K562 (cell line): ENCODE results near the gene SULT1A1. TPM values are rescaled to one million over a fixed set of nuclear protein-coding genes. Genes with fewer than 3 reads are reported as not detected.

Experiments
- ATAC-seq: fragments of 200-7000 bp; cut with Tn5 transposase; 3 replicates; pipeline ENCODE4 v1.9.1; 2020; ENCODE audit warnings: moderate library complexity
- BruUV-seq: library from RNA; stranded (reverse); fragments of 400-500 nt; replicated peaks from 2 replicates; lab custom pipeline; 2021; lab: Mats Ljungman, UMichigan
- CTCF ChIA-PET: fragments of 300-600 bp; formaldehyde crosslinking; extraction: SDS; loops from one replicate; lab custom pipeline; 2021; ENCODE audit warnings: low intra/inter-chr PET ratio; lab: Yijun Ruan, JAX
- POLR2A ChIA-PET: fragments of 300-600, 350-650 bp; sonication (Branson Sonifier 250); formaldehyde crosslinking; extraction: SDS; loops from one replicate; lab custom pipeline; 2021; ENCODE audit warnings: antibody characterized with exemption, inconsistent platforms; lab: Yijun Ruan, JAX
- DNase-seq, 4 experiments: peaks; one replicate each; pipeline versions ENCODE4 v3.0.0 to v3.0.0-alpha.2; 2011 to 2018; ENCODE audit warnings: low spot score in 3 of 4, mixed read lengths in 3 of 4; ENCODE audit errors: extremely low read depth in 1 of 4
- FAIRE-seq: peaks from 2 replicates; lab custom pipeline; 2011; peaks lifted over from hg19 to GRCh38; lab: Jason Lieb, UNC
- H2AFZ ChIP-seq: 2 replicates; pipeline ENCODE4 v1.6.0; 2011; ENCODE audit warnings: low read depth, low read length, control low read depth, inconsistent platforms
- H3K27ac ChIP-seq: fragments of 200-600 bp; 3 replicates; pipeline ENCODE4 v1.8.0; 2011; ENCODE audit warnings: low read depth, mild to moderate bottlenecking, control low read depth, inconsistent platforms, low read length, moderate library complexity, mixed read lengths; ENCODE audit errors: extremely low read depth
- H3K27me3 ChIP-seq, 2 experiments: fragments of 300-600 bp in 1 of 2; 2 replicates in 1 of 2; 3 replicates in 1 of 2; pipeline versions ENCODE4 v1.6.0 to v1.8.0; 2011; ENCODE audit warnings: inconsistent platforms in 2 of 2, low read length in 2 of 2, mild to moderate bottlenecking in 1 of 2, mixed read lengths in 1 of 2, moderate library complexity in 1 of 2; ENCODE audit not compliant: control insufficient read depth in 2 of 2, insufficient read depth in 2 of 2
- H3K36me3 ChIP-seq: fragments of 300-600 bp; 3 replicates; pipeline ENCODE4 v1.8.0; 2011; ENCODE audit warnings: mild to moderate bottlenecking, low read length, inconsistent platforms; ENCODE audit not compliant: control insufficient read depth, insufficient read depth
- H3K4me1 ChIP-seq, 2 experiments: fragments of 200-600 bp in 1 of 2; replicated peaks in 1 of 2; 2 replicates in 1 of 2; 3 replicates in 1 of 2; pipeline versions ENCODE4 v1.5.1 to v1.8.0; 2011; ENCODE audit warnings: inconsistent platforms in 2 of 2, low read length in 2 of 2, mild to moderate bottlenecking in 1 of 2, mixed read lengths in 1 of 2, moderate library complexity in 1 of 2; ENCODE audit not compliant: control insufficient read depth in 2 of 2, insufficient read depth in 2 of 2
- H3K4me2 ChIP-seq: 2 replicates; pipeline ENCODE4 v1.6.1; 2011; ENCODE audit warnings: low read length, control low read depth, inconsistent platforms, mixed read lengths; ENCODE audit not compliant: insufficient read depth
- H3K4me3 ChIP-seq: fragments of 200-600 bp; sonication (generic), shearing (Covaris generic); 2 replicates; pipeline ENCODE4 v1.5.1; 2016; ENCODE audit warnings: control low read depth, inconsistent platforms
- H3K79me2 ChIP-seq: fragments of 200-600 bp; 3 replicates; pipeline ENCODE4 v1.8.0; 2011; ENCODE audit warnings: low read length, inconsistent platforms; ENCODE audit not compliant: control insufficient read depth, insufficient read depth
- H3K9ac ChIP-seq, 2 experiments: 2 replicates each; pipeline versions ENCODE4 v1.6.0 to v1.6.1; 2011; ENCODE audit warnings: low read depth in 2 of 2, low read length in 2 of 2, control low read depth in 1 of 2, inconsistent platforms in 1 of 2, mild to moderate bottlenecking in 1 of 2, mixed read lengths in 1 of 2; ENCODE audit not compliant: insufficient read depth in 1 of 2
- H3K9me1 ChIP-seq: one replicate; pipeline ENCODE4 v1.6.0; 2011; ENCODE audit warnings: inconsistent platforms, mild to moderate bottlenecking, low read length, moderate library complexity; ENCODE audit not compliant: control insufficient read depth, insufficient read depth
- H3K9me3 ChIP-seq: replicated peaks from 2 replicates; pipeline ENCODE4 v1.5.1; 2011; ENCODE audit warnings: low read depth, low read length, inconsistent platforms; ENCODE audit not compliant: control insufficient read depth, insufficient read depth
- H4K20me1 ChIP-seq: replicated peaks from 2 replicates; pipeline ENCODE4 v1.6.1; 2011; ENCODE audit warnings: low read length, inconsistent platforms, mixed read lengths; ENCODE audit not compliant: control insufficient read depth, insufficient read depth
- GTF2E2 ChIP-seq: fragments of 200-800 bp; sonication (Bioruptor generic); IDR thresholded peaks from 2 replicates; pipeline ENCODE4 v1.6.1; 2016; ENCODE audit warnings: missing genetic modification characterization, missing compliant biosample characterization
- NR1H2 ChIP-seq: sonication (generic); formaldehyde crosslinking; IDR thresholded peaks from 2 replicates; pipeline ENCODE4 v1.4.0; 2020; ENCODE audit warnings: mild to moderate bottlenecking, missing genetic modification reagents
- POLR3G ChIP-seq: IDR thresholded peaks from 2 replicates; pipeline ENCODE4 v1.6.1; 2011; ENCODE audit not compliant: insufficient read length, insufficient replicate concordance; ENCODE audit errors: extremely low read depth
- RBM15 ChIP-seq: fragments of 200-400 bp; formaldehyde crosslinking; IDR thresholded peaks from 2 replicates; pipeline ENCODE4 v1.6.1; 2018; ENCODE audit warnings: mild to moderate bottlenecking, low read length, moderate library complexity; ENCODE audit not compliant: insufficient read depth
- RUNX1 ChIP-seq: sonication (generic); IDR thresholded peaks from 2 replicates; pipeline ENCODE4 v1.6.1; 2016; ENCODE audit warnings: antibody characterized with exemption, low read depth
- SFPQ ChIP-seq: fragments of 200-400 bp; formaldehyde crosslinking; IDR thresholded peaks from 2 replicates; pipeline ENCODE4 v1.6.1; 2017; ENCODE audit warnings: mild to moderate bottlenecking, low read depth, low read length, moderate library complexity
- ZC3H4 ChIP-seq: sonication (generic); formaldehyde crosslinking; IDR thresholded peaks from 2 replicates; pipeline ENCODE4 v1.9.0; 2021; ENCODE audit warnings: missing genetic modification reagents, borderline replicate concordance
- ZNF644 ChIP-seq: fragments of 200-800 bp; sonication (Bioruptor generic); IDR thresholded peaks from 2 replicates; pipeline ENCODE4 v1.6.1; 2016; ENCODE audit warnings: low read depth, missing genetic modification characterization, missing compliant biosample characterization
- ZNF75A ChIP-seq: fragments of 450-650 bp; formaldehyde crosslinking; IDR thresholded peaks from 2 replicates; pipeline ENCODE4 v1.4.0; 2020; ENCODE audit warnings: mild to moderate bottlenecking
- WGBS: fragments of 100-300 bp; shearing (Covaris generic); methylation state at CpG from one replicate; pipeline ENCODE4 v1.1.6; 2016; ENCODE audit warnings: low coverage, mixed read lengths; ENCODE audit not compliant: insufficient coverage; ENCODE audit errors: missing lambda C conversion rate; 5-methylcytosine and 5-hydroxymethylcytosine counted together
- in situ Hi-C: fragments of 300-500 bp; cut with MboI; formaldehyde crosslinking; loops from 4 replicates; pipeline ENCODE4 v1.15.0; 2018; ENCODE audit warnings: inconsistent platforms, mixed read lengths
- intact Hi-C: fragments of 100-400 bp; cut with micrococcal nuclease; formaldehyde crosslinking; loops from 2 replicates; pipeline ENCODE4 v1.14.2; 2022
- polyA plus RNA-seq, 8 experiments: library from polyadenylated mRNA; depleted of rRNA in 4 of 8; stranded (reverse) in 5 of 8; unstranded in 3 of 8; fragments of >200 nt; fragmentation: Nextera tagmentation in 2 of 8; fragmentation: Illumina TruSeq in 1 of 8; extraction: Ambion mirVana in 2 of 8; extraction: Trizol in 1 of 8; gene quantifications; 2 replicates each; pipeline versions ENCODE4 v1.2.1 to v1.2.3, GENCODE V29; 2011 to 2014; ENCODE audit warnings: inconsistent platforms in 1 of 8, missing spikeins in 1 of 8
- total RNA-seq, 7 experiments: library from RNA; depleted of rRNA in 6 of 7; stranded (reverse); fragments of >200 nt in 6 of 7; fragmentation: Illumina TruSeq in 2 of 7; extraction: Trizol in 2 of 7; gene quantifications; 2 replicates each; pipeline versions ENCODE4 v1.2.1 to v1.2.3, GENCODE V29; 2011 to 2021; ENCODE audit warnings: low replicate concordance in 1 of 7

Gene SULT1A1
- total and polyA plus RNA-seq, 9 of the 15 experiments (the other 6 are each of a cell fraction or from before 2014, with no cell fraction given): 3.4 to 30.1 (median 16.6) TPM

- Histone ChIP-seq H3K27ac (no peak overlapping the region), H3K27me3 (no peaks in the 10 kb centered on the region), H3K4me2 (no peak overlapping the region), H4K20me1 (no peaks in the 10 kb centered on the region; the same call in 1 of the 2 replicates), H3K36me3 (no peaks in the 10 kb centered on the region), H3K4me3 (no peak overlapping the region), H3K9ac (peak overlapping the region in 1 of 2 experiments; percentile 84; a peak in 2 of 4 replicates), H3K4me1 (0 out of 5 replicates have a peak, but pooled peaks cover 0 to 3% of the 10 kb centered on the region in 2 experiments), H3K9me1 (no peaks in the 10 kb centered on the region), H3K79me2 (no peaks in the 10 kb centered on the region; the same call in 2 of the 3 replicates), H2AFZ (no peak overlapping the region), H3K9me3 (no peaks in the 10 kb centered on the region)
- ChIA-PET CTCF (no interaction called here), POLR2A (interaction anchor here (0.9 kb wide), 2 partner anchors 8 to 24 kb away, joined by 4 read pairs; partner anchors contain the start of gene SULT1A2)
- in situ Hi-C loops: no loop called here
- intact Hi-C loops: no loop called here
- FAIRE-seq: no peak
- TF ChIP-seq POLR3G (no peak), ZNF75A (CRISPR knock-in tag) (no peak), ZC3H4 (CRISPR knock-in tag) (no peak), ZNF644 (no peak), NR1H2 (CRISPR knock-in tag) (no peak), RUNX1 (no peak), SFPQ (no peak), RBM15 (no peak), GTF2E2 (tag) (no peak)
- DNase-seq: no peak
- 54% methylated on average over 13 of the region's 15 CpGs for WGBS
- BruUV-seq: no TSS peak
- no peak; the same call in 1 of the 3 replicates for ATAC-seq
Observed at GRCh38 chr16:28572696-28573510, 36.9 kb downstream of the SULT1A1 start.
